T47D (cell line): ENCODE measurements around the gene HAUS1.
"Not testable (repeated sequence)": the region's sequence is repeated elsewhere in the genome, so short reads cannot be mapped to it uniquely, and the experiment has no call there.

Source experiments
- DNase-seq, 2 experiments: peaks; one replicate each; pipeline versions ENCODE4 v3.0.0 to v3.0.0-alpha.2; 2011 to 2012; ENCODE audit warnings: low read depth in 1 of 2, low spot score in 1 of 2
- JUND ChIP-seq: IDR thresholded peaks from 2 replicates; pipeline ENCODE4 v1.6.1; 2012; ENCODE audit warnings: low read depth
- in situ Hi-C: cut with HindIII; loops from 2 replicates; pipeline ENCODE4 v1.10.0; 2016; ENCODE audit warnings: low sequenced_read_pairs, low pct_unique_long_range_greater_than_20kb

Gene HAUS1

DNA sequence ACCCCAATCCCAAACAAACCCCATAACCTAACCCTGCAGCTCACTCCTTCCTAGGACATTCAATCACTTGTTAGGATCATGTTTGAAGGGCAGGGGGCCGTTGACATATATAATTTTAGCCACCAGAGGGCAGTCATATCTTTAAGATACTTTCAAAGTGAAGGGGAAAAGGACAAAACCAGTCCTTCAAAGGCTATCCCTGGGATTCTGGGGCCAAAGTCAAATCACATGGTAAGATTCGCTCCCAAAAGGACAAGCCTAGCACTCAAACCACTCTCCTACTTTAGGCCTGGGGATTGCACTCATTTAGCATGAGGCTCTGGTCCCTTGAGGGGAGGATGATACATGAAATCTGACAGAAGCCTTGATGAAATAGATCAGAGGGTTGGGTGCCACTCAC, 44.6 kb downstream of the HAUS1 start:
- DNase-seq: peak; percentile 18 to 56
- TF ChIP-seq JUND: no peak
- in situ Hi-C loops: no loop called here

DNA sequence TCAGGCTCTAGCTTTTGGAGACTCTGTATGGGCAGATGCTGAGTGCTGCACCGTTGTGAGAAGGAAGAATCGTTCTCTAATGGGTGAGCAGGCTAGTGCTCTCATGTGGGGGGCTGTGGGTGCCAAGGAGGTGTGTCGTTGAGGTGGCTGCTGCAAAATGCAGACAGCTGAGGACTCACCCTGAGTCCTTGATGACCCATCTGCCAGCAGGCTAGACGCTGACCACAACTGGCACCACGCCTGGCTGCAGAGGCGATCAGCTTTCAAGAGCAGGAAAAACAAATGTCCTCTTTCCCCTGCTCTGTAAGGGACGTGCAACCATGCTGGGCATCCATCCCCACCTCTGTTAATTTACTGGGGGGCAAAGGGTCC, 48.2 kb downstream of the HAUS1 start:
- in situ Hi-C loops: no loop called here
- no peak for TF ChIP-seq JUND
- no peak for DNase-seq

DNA sequence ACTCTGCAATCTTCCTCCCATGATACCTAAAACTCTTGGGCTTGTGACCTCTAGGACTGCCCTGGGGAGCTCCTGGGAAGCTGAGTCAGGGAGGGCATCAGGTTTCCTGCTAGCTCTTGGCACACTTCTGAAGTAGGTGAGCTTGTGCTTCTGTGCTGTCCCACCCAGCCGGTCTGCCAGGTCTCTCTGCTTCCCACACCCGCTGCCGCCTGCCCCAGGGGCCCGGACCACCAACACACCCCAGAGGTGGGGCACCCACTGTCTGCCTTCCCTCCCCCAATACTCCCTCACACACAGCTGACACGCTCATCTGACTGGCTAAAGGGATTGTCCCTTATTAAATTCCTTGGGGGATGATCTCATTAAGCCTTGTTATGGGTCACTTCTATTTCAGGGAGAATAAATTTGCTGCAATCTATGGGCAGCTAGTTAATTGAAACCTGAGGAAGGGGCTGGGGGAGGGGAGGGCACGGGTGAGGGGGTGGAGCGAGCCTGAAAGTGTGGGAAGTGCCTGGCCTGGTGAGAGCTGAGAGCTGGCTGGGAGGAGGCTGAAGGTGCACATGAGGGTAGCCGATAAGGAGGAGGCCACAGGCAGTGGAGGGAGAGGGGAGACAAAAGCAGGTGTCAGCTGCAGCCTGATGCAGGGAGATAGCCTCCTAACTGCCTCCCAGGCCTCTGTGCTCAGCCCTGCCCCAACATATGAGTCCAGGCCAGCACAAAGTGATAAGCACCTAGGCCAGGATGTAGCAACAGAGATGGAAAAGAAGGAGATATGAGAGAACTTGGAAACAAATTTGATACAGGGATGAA, 48.8 kb downstream of the HAUS1 start:
- no peak for TF ChIP-seq JUND
- no peak for DNase-seq
- in situ Hi-C loops: no loop called here

DNA sequence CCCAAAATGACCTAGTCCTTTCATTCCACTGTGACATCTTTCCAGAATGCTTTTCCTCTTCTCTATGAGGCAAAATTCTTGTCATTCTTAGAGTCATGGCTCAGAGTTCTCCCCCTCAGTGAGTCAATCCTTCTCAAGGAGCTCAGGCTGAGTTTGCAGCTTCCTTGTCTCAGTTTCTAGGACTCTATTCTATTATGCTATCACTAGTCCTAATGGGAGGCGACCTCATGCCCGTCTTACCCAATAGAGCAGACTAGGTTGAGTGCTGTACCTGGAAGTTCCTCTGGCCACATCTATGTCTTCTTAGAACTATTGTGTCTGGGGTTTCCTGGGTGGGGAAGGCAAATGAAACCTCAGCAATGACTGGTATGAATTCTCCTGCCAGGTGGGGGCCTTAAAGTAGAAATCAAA, 51.5 kb downstream of the HAUS1 start:
- TF ChIP-seq JUND: no peak
- in situ Hi-C loops: no loop called here
- no peak for DNase-seq

DNA sequence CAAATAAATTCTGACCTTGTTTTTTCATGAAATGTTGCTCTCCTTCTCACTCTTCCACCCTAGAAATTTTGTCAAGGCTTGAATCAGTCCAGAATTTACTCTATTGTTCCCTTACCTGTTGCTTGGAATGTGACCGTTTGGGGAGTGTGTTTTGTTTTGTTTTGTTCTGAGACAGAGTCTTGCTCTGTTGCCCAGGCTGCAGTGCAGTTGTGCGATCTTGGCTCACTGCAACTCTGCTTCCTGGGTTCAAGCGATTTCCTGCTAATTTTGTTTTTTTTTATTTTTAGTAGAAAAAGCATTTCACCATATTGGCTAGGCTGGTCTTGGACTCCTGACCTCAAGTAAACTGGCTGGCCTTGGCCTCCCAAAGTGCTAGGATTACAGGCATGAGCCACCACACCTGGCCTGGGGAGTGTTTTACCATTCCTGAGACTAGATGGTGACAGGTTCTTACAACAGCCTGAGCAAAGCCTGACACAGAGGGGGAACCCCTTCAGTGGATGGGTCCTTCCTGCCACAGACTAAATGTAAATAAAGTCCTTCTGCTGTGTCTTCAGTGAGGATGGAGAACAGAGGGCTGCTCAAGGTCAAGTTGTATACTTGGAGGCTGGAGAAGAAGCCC, 52.0 kb downstream of the HAUS1 start:
- TF ChIP-seq JUND: no peak
- in situ Hi-C loops: no loop called here
- no peak for DNase-seq

DNA sequence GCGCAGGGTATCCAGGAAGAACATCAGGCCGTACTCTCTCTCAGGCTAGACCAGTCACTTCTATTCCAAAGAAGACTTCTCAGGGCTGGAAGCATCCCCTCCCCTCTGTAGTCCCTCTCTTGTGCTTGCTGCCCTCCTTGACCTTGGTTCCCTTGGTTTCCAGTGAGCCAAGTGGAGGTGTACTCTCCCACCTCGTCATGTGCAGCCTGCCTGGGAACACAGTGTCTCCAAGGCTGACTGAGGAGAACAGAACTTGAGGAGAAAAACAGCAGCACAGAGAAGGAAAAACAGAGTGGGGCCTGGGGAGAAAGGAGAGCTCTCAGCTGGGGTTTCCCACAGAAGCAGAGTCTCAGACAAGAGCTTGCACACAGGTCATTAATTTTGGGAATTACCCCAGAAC, 52.7 kb downstream of the HAUS1 start:
- no peak for TF ChIP-seq JUND
- DNase-seq: no peak
- in situ Hi-C loops: no loop called here

DNA sequence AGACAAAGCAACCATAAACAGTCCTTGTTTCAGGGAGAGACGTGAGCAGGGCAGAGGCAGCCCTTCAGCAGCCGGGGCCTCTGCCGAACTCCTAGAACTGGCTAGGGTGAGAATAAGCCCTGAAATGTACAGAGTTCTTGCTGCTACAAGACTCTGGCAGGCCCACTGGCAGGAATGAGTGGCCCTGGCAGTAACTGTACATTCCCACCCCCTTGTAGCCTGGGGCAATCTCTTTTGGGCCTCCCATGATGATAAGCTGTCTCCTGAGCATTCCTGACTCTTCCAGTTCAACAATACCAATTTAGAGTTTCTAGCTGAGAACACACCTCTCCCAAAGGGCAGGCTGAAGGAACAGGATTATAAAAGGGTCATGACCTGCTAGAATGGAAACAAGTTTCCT, 54.3 kb downstream of the HAUS1 start:
- DNase-seq: no peak
- TF ChIP-seq JUND: no peak
- in situ Hi-C loops: no loop called here

DNA sequence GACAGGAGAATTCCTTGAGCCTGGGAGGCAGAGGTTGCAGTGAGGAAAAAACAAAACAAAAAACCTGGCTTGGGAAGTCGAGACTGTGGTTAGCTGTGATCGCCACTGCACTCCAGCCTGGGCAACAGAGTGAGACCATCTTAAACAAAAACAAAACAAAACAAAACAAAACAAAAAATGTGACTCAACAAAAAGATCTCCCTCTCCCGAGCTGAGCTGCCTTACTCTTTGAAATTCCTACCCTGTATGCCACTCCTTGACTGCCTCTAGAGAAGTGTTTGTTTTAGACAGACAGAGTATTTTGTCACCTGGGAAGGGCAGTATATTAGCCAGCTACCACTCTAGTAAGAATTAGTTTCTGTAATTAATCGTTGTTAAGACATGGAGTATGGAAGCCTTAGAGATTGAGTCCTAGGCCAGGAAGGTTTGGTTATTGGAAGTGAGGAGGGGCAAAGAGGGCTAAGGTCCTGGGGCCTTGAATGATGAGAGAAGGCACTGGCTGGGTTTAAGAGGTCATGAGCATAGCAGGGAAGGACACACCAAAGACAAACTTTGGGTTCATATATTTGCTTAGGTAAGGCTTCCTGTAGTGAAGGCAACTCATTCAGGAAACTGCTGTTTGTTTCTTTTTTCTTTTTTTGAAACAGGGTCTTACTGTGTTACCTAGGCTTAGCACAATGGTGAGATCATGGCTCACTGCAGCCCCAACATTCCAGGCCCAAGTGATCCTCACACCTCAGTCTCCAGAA, 56.0 kb downstream of the HAUS1 start:
- in situ Hi-C loops: no loop called here
- no peak for TF ChIP-seq JUND
- DNase-seq: no peak

DNA sequence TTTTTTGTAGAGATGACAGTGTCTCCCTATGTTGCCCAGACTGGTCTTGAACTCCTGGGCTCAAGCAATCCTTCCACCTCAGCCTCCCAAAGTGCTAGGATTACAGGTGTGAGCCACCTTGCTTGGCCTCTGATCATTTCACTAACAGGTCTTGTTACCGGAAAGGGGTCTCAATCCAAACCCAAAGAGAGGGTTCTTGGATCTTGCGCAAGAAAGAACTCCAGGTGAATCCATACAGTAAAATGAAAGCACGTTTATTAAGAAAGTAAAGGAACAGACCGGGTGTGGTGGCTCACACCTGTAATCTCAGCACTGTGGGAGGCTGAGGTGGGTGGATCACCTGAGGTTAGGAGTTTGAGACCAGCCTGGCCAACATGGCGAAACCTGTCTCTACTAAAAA, 56.7 kb downstream of the HAUS1 start:
- in situ Hi-C loops: not testable (repeated sequence)

DNA sequence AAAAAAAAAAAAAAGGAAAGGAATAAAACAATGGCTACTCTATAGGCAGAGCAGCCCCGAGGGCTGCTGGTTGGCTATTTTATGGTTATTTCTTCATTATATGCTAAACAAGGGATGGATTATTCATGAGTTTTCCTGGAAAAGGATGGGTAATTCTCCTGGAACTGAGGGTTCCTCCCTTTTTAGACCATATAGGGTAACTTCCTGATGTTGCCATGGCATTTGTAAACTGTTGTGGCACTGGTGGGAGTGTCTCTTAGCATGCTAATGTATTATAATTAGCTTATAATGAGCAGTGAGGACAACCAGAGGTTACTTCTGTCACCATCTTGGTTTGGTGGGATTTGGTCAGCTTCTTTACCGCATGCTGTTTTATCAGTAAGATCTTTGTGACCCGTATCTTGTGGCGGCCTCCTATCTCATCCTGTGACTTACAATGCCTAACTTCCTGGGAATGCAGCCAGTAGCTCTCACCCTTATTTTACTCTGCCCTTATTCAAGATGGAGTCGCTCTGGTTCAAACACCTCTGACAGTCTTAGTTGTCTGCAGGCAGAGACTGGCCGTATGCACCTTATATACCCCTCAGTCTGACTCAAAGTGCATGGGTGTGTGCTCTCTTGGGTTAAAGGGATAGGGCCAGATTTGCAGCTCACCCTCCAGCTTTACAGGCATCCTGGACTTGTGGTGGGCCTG, 57.7 kb downstream of the HAUS1 start:
- in situ Hi-C loops: no loop called here
- no peak for TF ChIP-seq JUND
- DNase-seq: no peak

More for the DNA sequence above, 56.7 kb downstream of the HAUS1 start:
- DNase-seq: not testable (repeated sequence)

DNA sequence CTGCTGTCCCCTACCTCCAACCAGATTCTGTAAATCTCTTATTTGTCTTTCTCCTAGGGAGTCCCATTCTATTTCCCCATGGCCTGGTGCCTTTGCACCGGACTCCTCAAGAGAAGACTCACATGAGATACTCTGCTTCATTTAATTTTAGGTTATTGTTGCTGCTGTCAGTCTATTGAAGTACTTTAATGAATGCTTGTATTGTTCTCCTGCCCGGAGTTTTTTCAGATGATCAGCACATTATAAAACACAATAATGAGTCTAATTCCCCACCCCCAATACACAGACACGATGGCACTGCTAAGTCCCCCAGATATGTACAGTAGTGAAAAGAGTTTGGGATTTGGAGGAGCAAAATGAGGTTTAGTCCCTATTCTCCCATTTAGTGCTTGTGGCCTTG, 58.9 kb downstream of the HAUS1 start:
- in situ Hi-C loops: no loop called here
- no peak for DNase-seq
- TF ChIP-seq JUND: no peak

DNA sequence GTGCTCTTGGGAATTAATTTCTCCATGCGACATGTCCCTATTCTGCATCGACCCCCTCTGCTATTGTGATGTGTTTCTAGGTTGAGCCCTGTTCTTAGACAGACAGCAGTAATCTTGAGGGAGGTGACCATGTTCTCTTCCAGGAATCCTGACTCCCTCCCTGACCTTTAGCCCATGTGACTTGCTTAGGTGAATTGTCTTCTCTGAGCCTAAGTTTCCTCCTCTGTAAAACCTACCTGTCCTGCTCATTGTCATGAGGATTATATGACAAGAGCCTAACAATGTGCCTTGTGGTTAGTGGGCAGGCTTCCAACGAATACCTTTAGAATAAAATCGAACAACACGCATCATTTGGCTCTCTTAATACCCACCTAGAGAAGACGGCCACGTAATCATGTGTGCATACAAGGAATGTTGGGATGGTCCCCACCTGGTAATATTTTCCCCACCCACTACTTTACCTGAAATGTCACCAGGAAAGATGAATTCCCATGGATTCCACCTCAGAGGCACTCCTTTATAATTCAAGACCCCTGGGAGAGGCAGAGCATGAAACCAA, 59.8 kb downstream of the HAUS1 start:
- in situ Hi-C loops: no loop called here
- DNase-seq: no peak
- TF ChIP-seq JUND: no peak

DNA sequence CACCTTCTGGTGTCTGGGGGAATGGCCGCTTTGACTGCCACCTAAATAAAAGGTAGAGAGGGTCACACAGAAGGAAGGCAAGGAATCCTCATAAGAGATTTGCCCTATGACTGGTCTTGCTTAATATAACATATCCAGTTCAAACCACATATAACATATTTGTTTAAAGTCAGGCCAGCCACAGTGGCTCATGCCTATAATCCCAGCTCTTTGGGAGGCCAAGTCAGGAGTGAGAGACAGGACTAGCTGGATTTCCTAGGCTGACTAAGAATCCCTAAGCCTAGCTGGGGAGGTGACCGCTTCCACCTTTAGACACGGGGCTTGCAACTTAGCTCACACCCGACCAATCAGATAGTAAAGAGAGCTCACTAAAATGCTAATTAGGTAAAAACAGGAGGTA, 60.3 kb downstream of the HAUS1 start:
- in situ Hi-C loops, DNase-seq: not testable (repeated sequence)
